ENCODE measurements around the gene RNMT. TPM values are rescaled to one million over a fixed set of nuclear protein-coding genes. Genes with fewer than 3 reads are reported as not detected.

Gene RNMT

GRCh38 chr18:13813271-13813849 lies 86.9 kb downstream of the RNMT start:
- Histone ChIP-seq H2BK12ac (ENCODE audit: low read length in 2 of 2) (no peak overlapping the region), H3K14ac (ENCODE audit: low read length in 2 of 2) (no peak overlapping the region), H3K79me1 (replicated peaks; ENCODE audit: low read length, poor library complexity, severe bottlenecking) (no peaks in the 10 kb centered on the region), H3K18ac (ENCODE audit: low read depth in 1 of 2, low read length in 2 of 2) (no peak overlapping the region), H3K9me3 (ENCODE audit: control insufficient read depth, low read length) (no peaks in the 10 kb centered on the region), H3K4me3 (ENCODE audit: insufficient read depth in 1 of 2, low read depth in 1 of 2, low read length in 2 of 2) (no peak overlapping the region), H4K91ac (ENCODE audit: low read length) (no peak overlapping the region), H3K27me3 (ENCODE audit: control insufficient read depth in 1 of 2, insufficient read depth in 1 of 2, low read length in 2 of 2) (peaks cover 0 to 45% of the 10 kb centered on the region in 2 experiments), H4K8ac (ENCODE audit: low read length) (no peak overlapping the region), H3K4me2 (ENCODE audit: low read length, poor library complexity, severe bottlenecking) (no peak overlapping the region), H2BK5ac (ENCODE audit: low read depth, low read length, poor library complexity, severe bottlenecking) (no peak overlapping the region), H3K36me3 (ENCODE audit: control insufficient read depth in 1 of 2, insufficient read depth in 2 of 2, low read depth in 1 of 2, low read length in 2 of 2) (no peaks in the 10 kb centered on the region), H2BK15ac (ENCODE audit: low read depth, poor library complexity, severe bottlenecking) (no peak overlapping the region), H3K9ac (ENCODE audit: low read length) (no peak overlapping the region), H3K23ac (ENCODE audit: low read length in 2 of 2) (no peak overlapping the region), H3K4me1 (ENCODE audit: control insufficient read depth, insufficient read depth, low read depth, low read length) (no peaks in the 10 kb centered on the region), H3K27ac (ENCODE audit: low read length, poor library complexity, severe bottlenecking) (no peak overlapping the region), H2AK5ac (ENCODE audit: low read length, severe bottlenecking) (no peak overlapping the region), H2AFZ (ENCODE audit: low read depth, low read length) (no peak overlapping the region), H2BK120ac (ENCODE audit: low read depth, low read length) (no peak overlapping the region), H3K4ac (ENCODE audit: low read depth in 1 of 2, low read length in 2 of 2) (no peak overlapping the region)
- WGBS = 20% methylated on average over 4 of the region's 4 CpGs
- DNase-seq = peak; percentile 43

Small RNA genes lying within 50 kb of the gene (small RNA-seq; reads per million reads assigned to genes)
- gene AP001525.1 (ENCODE audit: low read depth) = not detected
- gene RN7SL362P (ENCODE audit: low read depth) = not detected

Data from mesenchymal stem cell (in vitro differentiated cells and primary cell).